Osteoblast (primary cell): ENCODE data around the gene HOXB8. TPM values are rescaled to one million over a fixed set of nuclear protein-coding genes. Genes with fewer than 3 reads are reported as not detected.

Source experiments
- DNase-seq: peaks from one replicate; pipeline ENCODE4 v3.0.0; 2011; ENCODE audit warnings: low spot score, mixed read lengths; ENCODE audit not compliant: insufficient read length; ENCODE audit errors: missing footprints
- H2AFZ ChIP-seq: 2 replicates; pipeline ENCODE4 v1.6.0; 2011; ENCODE audit warnings: mild to moderate bottlenecking, low read length
- H3K27ac ChIP-seq: 2 replicates; pipeline ENCODE4 v1.5.1; 2011; ENCODE audit warnings: mild to moderate bottlenecking, low read depth, low read length, moderate library complexity
- H3K27me3 ChIP-seq: 2 replicates; pipeline ENCODE4 v1.6.0; 2012; ENCODE audit warnings: mild to moderate bottlenecking, control low read depth, inconsistent platforms, low read length, moderate library complexity; ENCODE audit not compliant: insufficient read depth
- H3K36me3 ChIP-seq: 2 replicates; pipeline ENCODE4 v1.5.1; 2011; ENCODE audit warnings: mild to moderate bottlenecking, low read length, control low read depth, moderate library complexity; ENCODE audit not compliant: insufficient read depth
- H3K4me1 ChIP-seq: 2 replicates; pipeline ENCODE4 v1.5.1; 2011; ENCODE audit warnings: mild to moderate bottlenecking, low read length, control low read depth, moderate library complexity; ENCODE audit not compliant: insufficient read depth
- H3K4me2 ChIP-seq: 2 replicates; pipeline ENCODE4 v1.6.0; 2011; ENCODE audit warnings: mild to moderate bottlenecking, low read length; ENCODE audit not compliant: insufficient read depth
- H3K4me3 ChIP-seq: fragments of 200-600 bp; sonication (generic); 3 replicates; pipeline ENCODE4 v1.5.1; 2012; ENCODE audit warnings: mild to moderate bottlenecking, low read length, inconsistent platforms; ENCODE audit not compliant: insufficient read depth
- H3K79me2 ChIP-seq: 2 replicates; pipeline ENCODE4 v1.6.0; 2012; ENCODE audit warnings: mild to moderate bottlenecking, low read length, control low read depth, inconsistent platforms; ENCODE audit not compliant: insufficient read depth
- H3K9me3 ChIP-seq: 2 replicates; pipeline ENCODE4 v1.5.1; 2011; ENCODE audit warnings: low read depth, low read length, control low read depth
- H4K20me1 ChIP-seq: 2 replicates; pipeline ENCODE4 v1.6.0; 2012; ENCODE audit warnings: mild to moderate bottlenecking, low read length, control low read depth; ENCODE audit not compliant: insufficient read depth
- total RNA-seq: library from RNA; depleted of rRNA; stranded (reverse); fragments of >200 nt; gene quantifications from 2 replicates; pipeline ENCODE4 v1.2.3, GENCODE V29; 2012
- TF ChIP-seq, protein P1 (sequence below): IDR thresholded peaks from 2 replicates; pipeline ENCODE4 v1.5.1; 2011; ENCODE audit warnings: mild to moderate bottlenecking, low read depth, low read length, moderate library complexity; ENCODE audit errors: extremely low read depth

HOXB8 gene
- total RNA-seq, 1 donor: not detected

DNA sequence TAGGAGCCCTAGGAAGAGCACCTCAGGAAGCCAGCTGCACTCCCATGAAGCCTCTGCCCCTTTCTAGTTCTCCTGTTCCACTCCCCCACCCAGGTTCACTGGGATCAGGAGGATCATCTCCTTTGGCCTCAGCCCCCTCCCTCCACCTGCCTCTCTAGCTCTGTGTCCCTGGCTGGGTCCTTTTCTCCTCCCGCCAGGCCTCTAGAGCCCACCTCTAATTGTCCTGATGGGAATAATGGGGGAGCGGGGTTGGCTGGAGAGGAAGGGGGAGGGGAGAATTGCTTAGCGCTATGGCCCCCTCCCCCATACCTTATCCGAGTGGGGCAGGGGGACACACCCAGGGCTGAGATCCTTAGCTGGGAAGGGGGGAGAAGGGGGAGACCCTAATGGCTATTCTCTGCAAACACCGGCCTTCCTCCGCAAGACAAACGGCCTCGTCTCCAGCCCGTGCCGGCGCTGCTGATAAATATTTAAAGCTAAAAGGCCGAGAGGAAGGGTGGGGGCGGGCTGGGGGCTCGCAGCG, 5.3 kb downstream of the HOXB8 start:
- TF ChIP-seq, protein P1, sequence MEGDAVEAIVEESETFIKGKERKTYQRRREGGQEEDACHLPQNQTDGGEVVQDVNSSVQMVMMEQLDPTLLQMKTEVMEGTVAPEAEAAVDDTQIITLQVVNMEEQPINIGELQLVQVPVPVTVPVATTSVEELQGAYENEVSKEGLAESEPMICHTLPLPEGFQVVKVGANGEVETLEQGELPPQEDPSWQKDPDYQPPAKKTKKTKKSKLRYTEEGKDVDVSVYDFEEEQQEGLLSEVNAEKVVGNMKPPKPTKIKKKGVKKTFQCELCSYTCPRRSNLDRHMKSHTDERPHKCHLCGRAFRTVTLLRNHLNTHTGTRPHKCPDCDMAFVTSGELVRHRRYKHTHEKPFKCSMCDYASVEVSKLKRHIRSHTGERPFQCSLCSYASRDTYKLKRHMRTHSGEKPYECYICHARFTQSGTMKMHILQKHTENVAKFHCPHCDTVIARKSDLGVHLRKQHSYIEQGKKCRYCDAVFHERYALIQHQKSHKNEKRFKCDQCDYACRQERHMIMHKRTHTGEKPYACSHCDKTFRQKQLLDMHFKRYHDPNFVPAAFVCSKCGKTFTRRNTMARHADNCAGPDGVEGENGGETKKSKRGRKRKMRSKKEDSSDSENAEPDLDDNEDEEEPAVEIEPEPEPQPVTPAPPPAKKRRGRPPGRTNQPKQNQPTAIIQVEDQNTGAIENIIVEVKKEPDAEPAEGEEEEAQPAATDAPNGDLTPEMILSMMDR: no peak
- H3K9me3 ChIP-seq: no peaks in the 10 kb centered on the region
- H3K4me3 ChIP-seq: no peak overlapping the region
- no peaks in the 10 kb centered on the region for H4K20me1 ChIP-seq
- H3K27ac ChIP-seq: no peak overlapping the region
- H3K4me1 ChIP-seq: no peaks in the 10 kb centered on the region
- H2AFZ ChIP-seq: no peak overlapping the region
- no peaks in the 10 kb centered on the region for H3K36me3 ChIP-seq
- DNase-seq: no peak
- peaks cover 96% of the 10 kb centered on the region for H3K27me3 ChIP-seq
- no peak overlapping the region for H3K4me2 ChIP-seq
- H3K79me2 ChIP-seq: no peaks in the 10 kb centered on the region

DNA sequence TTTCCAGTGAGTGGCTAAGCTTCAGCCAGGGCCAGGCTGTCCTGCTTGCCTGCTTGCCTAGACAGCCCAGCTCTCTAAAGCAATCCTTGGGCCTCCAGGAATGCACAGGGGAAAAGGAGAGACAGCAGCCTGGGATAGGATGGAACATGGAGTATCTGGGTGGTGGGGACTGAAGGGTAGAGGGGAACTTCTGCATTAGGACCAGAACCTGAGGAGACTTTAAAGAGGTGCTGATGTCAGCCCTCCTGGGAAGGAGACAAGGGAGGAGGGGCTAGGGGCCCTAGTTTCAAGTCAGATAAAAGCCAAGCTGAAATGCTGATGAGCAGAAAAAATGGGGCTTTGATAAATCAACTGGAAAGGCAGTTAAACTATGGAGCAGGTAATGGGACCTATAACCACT, 6.1 kb downstream of the HOXB8 start:
- no peaks in the 10 kb centered on the region for H3K79me2 ChIP-seq
- no peaks in the 10 kb centered on the region for H3K36me3 ChIP-seq
- DNase-seq: no peak
- TF ChIP-seq, protein P1: no peak
- no peak overlapping the region for H3K27ac ChIP-seq
- peaks cover 97% of the 10 kb centered on the region for H3K27me3 ChIP-seq
- no peak overlapping the region for H3K4me2 ChIP-seq
- no peaks in the 10 kb centered on the region for H3K9me3 ChIP-seq
- no peaks in the 10 kb centered on the region for H4K20me1 ChIP-seq
- no peak overlapping the region for H3K4me3 ChIP-seq
- H2AFZ ChIP-seq: no peak overlapping the region
- no peaks in the 10 kb centered on the region for H3K4me1 ChIP-seq

DNA sequence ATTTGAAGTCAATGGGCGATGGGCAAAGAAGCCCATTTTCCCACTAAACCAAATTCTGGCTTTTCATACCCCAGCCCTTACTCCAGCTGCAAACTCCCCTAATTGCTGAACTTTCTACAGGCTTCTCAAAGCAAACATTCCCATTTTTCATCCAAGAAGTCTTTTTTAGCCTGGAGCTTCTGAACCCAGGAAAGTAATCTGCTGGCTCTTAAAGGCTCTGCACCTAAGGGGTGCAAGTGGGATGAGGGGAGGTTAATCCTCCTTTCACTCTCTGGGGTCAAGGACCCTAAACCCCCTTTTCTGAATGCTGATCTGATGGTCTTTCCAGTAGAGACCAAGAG, 6.6 kb downstream of the HOXB8 start:
- DNase-seq: no peak
- no peaks in the 10 kb centered on the region for H4K20me1 ChIP-seq
- no peak overlapping the region for H3K27ac ChIP-seq
- no peaks in the 10 kb centered on the region for H3K4me1 ChIP-seq
- no peak overlapping the region for H3K4me2 ChIP-seq
- H3K4me3 ChIP-seq: no peak overlapping the region
- H2AFZ ChIP-seq: no peak overlapping the region
- TF ChIP-seq, protein P1: no peak
- H3K79me2 ChIP-seq: no peaks in the 10 kb centered on the region
- H3K9me3 ChIP-seq: no peaks in the 10 kb centered on the region
- H3K36me3 ChIP-seq: no peaks in the 10 kb centered on the region
- peaks cover 97% of the 10 kb centered on the region for H3K27me3 ChIP-seq

DNA sequence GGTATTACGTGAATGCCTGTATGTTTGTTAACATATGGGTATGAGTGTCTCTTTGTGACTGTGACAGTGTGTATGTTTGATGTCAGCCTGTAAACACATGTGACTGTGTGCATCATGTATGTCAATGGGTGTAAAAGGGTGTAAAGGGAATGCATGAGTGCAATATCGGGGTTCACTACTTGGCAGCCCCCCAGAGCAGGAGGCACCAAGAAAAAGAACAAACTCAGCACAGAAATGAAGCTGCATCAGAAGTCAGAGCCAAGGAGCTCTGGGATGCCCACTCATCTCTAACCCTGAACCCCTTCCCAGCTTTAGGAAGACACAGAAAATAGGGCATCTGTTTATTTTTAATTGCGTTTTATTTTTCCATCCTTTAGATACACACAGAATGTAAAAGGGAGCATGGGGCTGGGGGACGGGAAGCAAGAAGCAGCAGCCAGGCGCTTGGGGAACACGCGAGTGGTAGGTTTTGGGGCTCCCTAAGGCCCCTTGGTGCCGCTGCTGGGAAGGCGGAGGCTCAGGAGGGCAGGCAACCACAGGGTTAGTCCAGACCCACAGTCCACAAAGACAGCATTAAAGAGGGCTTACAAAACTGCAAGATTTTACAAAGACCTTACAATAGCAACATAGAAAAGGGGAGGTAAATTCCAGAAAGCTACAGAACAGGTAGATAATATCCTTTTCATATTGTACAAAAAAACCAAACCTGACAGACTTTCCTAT, 8.0 kb downstream of the HOXB8 start:
- TF ChIP-seq, protein P1: no peak
- DNase-seq: no peak
- peaks cover 98% of the 10 kb centered on the region for H3K27me3 ChIP-seq

More for the DNA sequence above, 8.0 kb downstream of the HOXB8 start:
- Histone ChIP-seq H2AFZ (no peak overlapping the region), H3K4me1 (no peaks in the 10 kb centered on the region), H3K27ac (no peak overlapping the region), H4K20me1 (peaks cover 3% of the 10 kb centered on the region), H3K4me2 (no peak overlapping the region), H3K36me3 (no peaks in the 10 kb centered on the region), H3K79me2 (no peaks in the 10 kb centered on the region), H3K4me3 (no peak overlapping the region), H3K9me3 (no peaks in the 10 kb centered on the region)
